DND-41 (cell line): ENCODE results near the gene FABP7.

Source experiments
- CTCF ChIP-seq: IDR thresholded peaks from 2 replicates; pipeline ENCODE4 v1.5.1; 2012; ENCODE audit warnings: borderline replicate concordance, low read length, moderate library complexity, mild to moderate bottlenecking; ENCODE audit not compliant: poor library complexity, severe bottlenecking; ENCODE audit errors: extremely low read depth
- EZH2 ChIP-seq: IDR thresholded peaks from 3 replicates; pipeline ENCODE4 v1.6.1; 2012; ENCODE audit warnings: borderline replicate concordance, low read depth, mild to moderate bottlenecking, moderate library complexity, low read length, inconsistent platforms; ENCODE audit not compliant: severe bottlenecking

GRCh38 chr6:122736616-122737015 lies 42.9 kb upstream of the FABP7 start:
- no peak for TF ChIP-seq CTCF
- no peak for TF ChIP-seq EZH2
